ENCODE results near the gene STEAP4.
"Not testable (repeated sequence)": the region's sequence is repeated elsewhere in the genome, so short reads cannot be mapped to it uniquely, and the experiment has no call there.

DNA sequence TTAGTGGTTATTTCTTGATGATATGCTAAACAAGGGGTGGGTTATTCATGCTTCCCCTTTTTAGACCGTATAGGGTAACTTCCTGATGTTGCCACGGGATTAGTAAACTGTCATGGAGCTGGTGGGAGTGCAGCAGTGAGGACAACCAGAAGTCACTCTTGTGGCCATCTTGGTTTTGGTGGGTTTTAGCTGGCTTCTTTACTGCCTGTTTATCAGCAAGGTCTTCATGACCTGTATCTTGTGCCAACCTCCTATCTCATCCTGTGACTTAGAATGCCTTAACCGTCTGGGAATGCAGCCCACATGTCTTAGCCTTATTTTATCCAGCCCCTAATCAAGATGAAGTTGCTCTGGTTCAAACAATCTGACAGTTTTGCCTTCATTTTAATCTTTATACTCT is 41.7 kb downstream of the STEAP4 start:
- not testable (repeated sequence) for TF ChIP-seq POLR2AphosphoS5 (IDR thresholded peaks at IDR 0.05; ENCODE audit: borderline replicate concordance, low read depth, low read length); EZH2 (IDR thresholded peaks at IDR 0.05)

Measured in SK-N-MC (cell line).